Uterus (tissue), 2 donors: ENCODE results near the gene NSFL1C.
"Not testable (repeated sequence)": the region's sequence is repeated elsewhere in the genome, so short reads cannot be mapped to it uniquely, and the experiment has no call there.

ENCODE experiments used
- POLR2A ChIP-seq, 2 donors: fragments of 450-650 bp; IDR thresholded peaks; one replicate each; pipeline ENCODE4 v1.6.1; 2016; ENCODE audit warnings: antibody characterized with exemption in 2 of 2, mild to moderate bottlenecking in 1 of 2, moderate library complexity in 1 of 2
- TF ChIP-seq, protein P1 (sequence below), 4 experiments: fragments of 200-600 bp in 2 of 4; fragments of 450-650 bp in 2 of 4; sonication (generic) in 2 of 4; IDR thresholded peaks; one replicate each; pipeline ENCODE4 v1.5.1; 2016 to 2019; ENCODE audit warnings: antibody characterized with exemption in 4 of 4, mild to moderate bottlenecking in 2 of 4, moderate library complexity in 1 of 4

DNA sequence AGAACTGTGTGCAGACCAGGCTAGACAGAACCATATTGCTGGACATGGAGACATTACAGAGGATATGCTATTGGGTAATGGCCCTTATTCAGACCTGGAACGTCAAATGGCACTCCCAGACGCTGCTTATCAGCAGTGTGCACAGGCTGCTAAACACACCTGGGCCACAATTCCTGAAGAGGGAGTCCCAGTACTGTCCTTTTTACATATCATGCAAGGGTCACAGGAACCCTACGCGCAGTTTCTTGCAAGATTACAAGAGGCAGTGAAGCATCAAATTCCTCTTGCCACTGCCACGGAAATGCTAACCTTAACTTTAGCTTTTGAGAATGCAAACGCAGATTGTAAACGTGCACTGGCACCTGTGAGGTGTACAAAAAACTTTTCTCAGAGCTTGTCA lies 68.5 kb downstream of the NSFL1C start:
- TF ChIP-seq, protein P1, sequence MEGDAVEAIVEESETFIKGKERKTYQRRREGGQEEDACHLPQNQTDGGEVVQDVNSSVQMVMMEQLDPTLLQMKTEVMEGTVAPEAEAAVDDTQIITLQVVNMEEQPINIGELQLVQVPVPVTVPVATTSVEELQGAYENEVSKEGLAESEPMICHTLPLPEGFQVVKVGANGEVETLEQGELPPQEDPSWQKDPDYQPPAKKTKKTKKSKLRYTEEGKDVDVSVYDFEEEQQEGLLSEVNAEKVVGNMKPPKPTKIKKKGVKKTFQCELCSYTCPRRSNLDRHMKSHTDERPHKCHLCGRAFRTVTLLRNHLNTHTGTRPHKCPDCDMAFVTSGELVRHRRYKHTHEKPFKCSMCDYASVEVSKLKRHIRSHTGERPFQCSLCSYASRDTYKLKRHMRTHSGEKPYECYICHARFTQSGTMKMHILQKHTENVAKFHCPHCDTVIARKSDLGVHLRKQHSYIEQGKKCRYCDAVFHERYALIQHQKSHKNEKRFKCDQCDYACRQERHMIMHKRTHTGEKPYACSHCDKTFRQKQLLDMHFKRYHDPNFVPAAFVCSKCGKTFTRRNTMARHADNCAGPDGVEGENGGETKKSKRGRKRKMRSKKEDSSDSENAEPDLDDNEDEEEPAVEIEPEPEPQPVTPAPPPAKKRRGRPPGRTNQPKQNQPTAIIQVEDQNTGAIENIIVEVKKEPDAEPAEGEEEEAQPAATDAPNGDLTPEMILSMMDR (IDR thresholded peaks at IDR 0.05) = not testable (repeated sequence)
- TF ChIP-seq POLR2A (IDR thresholded peaks at IDR 0.05) = not testable (repeated sequence)
